CMK (cell line): ENCODE results near the gene TENT5C.

Source experiments
- DNase-seq: peaks from one replicate; pipeline ENCODE4 v3.0.0-alpha.2; 2010; ENCODE audit warnings: low read depth

Gene TENT5C

DNA sequence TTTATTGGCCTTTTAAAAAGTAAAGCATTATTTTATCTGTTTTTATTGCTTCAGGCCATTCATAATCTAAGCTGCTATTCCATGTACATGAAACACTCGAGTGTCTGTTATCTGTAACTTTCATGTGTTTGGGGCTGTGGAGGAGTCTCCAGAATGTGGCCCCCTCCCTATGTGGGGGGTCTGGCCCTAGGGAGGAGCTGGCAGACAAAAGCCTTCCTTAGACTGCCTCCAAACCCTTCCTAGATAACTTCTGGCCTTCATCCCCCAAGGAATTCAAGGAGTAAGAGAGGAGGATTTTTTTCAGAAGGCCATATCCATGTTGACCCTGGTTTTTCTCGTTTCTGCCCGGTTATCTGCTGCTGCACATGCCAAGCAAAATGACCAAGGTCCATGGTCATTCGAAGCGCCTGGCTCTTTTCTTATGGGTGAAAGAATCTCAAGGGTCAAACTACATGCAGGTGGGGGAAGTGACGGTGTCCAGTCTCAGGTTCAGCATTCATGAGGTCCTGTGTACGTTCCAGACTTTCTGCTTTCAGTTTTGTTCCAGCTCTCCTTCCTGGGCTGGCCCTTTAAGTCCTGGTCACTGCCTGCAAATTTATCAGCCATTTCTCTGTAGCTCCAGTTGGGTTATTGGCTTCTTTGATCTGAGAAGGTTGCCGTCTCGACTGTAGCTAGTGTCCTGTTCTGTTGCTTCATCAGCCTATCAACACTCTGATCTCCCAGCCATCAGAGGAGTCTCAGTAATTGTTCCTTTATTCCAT lies 8.3 kb downstream of the TENT5C start:
- DNase-seq, result no peak

DNA sequence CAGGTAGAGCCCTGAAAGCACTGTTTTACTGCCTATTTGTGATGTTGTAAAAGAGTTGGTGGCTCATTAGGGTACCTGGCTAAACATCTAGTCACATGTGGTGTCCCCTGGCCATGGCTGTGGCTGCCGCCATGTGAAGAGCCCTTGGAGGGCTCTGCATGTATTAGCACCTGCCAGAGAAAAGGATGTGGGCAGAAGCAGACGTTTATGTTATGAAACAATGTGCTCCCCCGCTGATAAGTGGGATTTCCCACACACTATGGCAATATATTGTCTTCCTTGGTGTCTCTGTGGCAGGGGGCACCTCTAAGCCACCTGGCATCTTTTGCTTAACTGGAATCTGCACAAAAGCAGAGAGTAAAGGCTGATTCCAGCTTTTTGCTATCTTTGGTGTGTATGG lies 9.6 kb downstream of the TENT5C start:
- DNase-seq, result no peak

DNA sequence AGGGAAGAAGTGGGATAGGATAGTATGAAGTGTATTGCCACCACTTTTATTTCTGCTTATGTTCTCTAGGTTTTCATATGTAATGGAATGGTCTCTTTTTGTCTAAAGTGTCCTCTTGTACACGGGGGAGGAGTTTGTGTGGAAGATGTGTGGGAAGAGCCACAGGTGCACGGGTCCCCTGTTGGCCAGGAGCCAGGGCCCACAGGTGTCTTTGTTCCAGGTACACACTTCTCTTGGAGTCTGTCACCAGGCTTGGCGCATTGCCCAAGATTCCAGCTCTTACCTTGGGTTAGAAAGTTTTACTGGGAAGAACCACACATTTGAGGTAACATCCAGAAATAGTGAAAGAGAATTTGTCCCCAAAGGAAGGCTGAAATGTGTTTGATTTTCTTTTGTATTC lies 10.5 kb downstream of the TENT5C start:
- DNase-seq, result no peak

DNA sequence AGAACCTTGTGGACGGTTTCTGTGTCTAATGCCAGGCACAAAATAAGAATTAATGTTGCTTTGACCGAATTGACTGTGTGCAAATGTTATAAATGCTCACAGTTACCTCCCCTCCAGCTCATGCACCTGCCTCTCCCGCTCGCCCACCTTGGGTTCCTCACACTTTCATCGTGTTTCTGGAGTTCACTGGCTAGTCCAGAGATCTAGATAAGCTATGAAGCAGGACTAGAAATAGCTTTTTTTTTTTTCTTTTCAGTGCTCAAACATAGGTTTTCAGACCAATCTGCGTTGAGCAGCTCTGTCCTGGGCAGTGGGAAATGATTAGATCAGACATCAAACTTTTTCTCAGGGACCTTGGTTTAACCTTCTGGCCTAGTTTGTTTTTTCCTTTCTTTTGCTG lies 11.1 kb downstream of the TENT5C start:
- no peak for DNase-seq

DNA sequence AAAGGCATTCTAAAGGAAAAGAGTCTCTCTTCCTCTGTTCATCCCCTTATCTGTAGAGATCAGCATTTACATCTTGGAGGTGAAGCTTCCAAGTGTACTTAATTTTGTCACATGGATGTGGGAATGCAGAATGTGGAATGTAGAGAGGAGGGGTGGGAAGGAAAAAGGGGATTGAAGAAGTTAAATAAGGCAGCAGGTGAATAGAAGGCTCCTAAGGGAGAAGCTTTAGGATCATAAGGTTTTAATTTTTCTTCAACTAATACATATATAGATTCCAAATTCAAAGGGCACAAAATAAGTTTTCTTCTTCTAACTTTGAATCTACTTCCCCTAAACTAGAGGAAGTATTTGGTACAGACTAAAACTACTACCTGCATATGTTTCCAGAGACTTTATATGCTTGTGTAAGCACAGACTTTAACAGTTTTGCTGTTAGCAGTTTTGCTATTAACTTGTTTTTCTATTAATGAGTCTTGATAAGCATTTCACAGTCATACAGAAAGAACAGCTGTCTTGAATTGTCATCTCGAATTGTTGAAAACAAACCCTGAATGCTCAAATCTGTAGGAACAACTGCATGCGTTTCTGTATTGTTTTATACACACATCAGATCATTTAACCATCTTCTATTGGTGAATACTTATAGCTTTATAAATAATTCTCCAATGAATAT lies 12.7 kb downstream of the TENT5C start:
- no peak for DNase-seq

DNA sequence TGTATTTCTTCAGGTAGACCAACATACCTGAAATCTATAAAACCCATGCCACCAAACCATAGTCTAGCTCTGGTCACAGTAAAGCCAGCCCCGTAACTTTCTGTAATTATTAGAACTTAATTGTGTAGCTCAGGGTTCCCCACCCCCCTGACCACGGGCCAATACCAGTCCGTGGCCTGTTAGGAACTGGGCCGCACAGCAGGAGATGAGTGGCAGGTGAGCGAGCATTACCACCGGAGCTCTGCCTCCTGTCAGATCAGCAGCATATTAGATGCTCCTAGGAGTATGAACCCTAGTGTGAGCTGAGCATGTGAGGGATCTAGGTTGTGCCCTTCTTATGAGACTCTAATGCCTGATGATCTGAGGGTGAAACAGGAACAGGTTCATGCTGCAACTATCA lies 14.6 kb downstream of the TENT5C start:
- no peak for DNase-seq

DNA sequence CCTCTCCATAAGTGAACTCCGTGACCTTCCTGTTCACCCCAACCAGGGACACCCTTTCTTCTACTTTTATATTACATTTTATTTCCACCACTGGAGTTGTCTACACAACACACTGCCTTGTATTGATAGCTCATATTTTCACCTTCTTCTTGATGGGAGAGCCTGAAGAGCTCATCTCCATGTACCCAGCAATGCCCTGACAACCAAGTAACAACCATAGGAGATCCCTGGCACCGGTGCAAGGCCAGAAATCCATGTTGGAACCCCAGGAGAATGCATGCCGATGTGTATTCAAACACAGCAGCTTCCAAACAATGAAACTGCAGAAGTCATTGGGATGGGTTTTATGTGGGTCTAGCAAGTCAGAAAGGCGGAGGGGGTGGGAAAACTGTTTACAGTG lies 15.5 kb downstream of the TENT5C start:
- DNase-seq, result no peak

DNA sequence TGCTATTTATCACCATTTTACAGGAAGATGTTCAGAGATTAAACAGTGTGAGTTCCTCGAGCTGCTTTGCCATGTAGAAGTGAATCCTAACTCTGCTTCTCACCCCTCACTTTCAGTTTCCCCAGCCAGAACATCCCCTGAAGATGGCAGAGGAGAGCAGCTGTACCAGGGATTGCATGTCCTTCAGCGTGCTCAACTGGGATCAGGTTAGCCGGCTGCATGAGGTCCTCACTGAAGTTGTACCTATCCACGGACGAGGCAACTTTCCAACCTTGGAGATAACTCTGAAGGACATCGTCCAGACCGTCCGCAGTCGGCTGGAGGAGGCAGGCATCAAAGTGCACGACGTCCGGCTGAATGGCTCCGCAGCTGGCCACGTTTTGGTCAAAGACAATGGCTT lies 16.9 kb downstream of the TENT5C start:
- DNase-seq, result no peak

DNA sequence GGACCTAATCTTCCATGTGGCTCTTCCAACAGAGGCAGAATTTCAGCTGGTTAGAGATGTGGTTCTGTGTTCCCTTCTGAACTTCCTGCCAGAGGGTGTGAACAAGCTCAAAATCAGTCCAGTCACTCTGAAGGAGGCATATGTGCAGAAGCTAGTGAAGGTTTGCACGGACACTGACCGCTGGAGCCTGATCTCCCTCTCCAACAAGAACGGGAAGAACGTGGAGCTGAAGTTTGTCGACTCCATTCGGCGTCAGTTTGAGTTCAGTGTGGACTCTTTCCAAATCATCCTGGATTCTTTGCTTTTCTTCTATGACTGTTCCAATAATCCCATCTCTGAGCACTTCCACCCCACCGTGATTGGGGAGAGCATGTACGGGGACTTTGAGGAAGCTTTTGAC lies 17.3 kb downstream of the TENT5C start:
- no peak for DNase-seq

DNA sequence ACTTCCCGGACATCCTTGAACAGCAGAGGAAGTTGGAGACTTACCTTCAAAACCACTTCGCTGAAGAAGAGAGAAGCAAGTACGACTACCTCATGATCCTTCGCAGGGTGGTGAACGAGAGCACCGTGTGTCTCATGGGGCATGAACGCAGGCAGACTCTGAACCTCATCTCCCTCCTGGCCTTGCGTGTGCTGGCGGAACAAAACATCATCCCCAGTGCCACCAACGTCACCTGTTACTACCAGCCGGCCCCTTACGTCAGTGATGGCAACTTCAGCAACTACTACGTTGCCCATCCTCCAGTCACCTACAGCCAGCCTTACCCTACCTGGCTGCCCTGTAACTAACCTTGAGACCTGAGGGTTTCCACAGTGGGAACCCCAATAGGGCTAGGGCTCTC lies 17.9 kb downstream of the TENT5C start:
- DNase-seq, result no peak

DNA sequence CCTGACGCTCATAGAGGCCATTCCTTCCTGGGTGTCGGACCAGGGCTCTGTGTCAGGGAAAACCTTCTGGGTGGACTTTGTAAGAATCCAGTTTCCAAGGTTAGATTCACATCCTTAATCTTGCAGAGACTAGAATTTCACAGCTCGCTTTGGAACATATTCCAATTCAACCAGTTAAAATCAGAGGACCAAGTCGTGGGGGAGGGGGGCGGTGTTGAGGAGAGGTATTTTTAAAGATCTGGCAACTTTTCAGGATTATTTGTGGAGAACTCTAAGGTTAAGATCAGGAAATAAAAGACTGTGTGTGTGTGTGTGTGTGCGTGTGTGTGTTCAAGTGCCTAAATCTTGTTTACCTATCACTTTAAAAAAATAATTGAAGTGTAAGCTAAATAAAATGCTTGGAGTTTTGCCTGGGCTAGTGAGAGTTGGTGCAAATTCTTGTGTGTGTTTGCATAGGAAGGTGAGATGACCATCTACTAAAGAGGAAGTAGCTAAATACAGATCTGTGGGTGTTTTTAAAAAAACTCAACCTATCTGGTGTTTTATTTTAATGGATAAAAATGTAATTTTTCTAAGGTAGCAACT lies 21.8 kb downstream of the TENT5C start:
- no peak for DNase-seq

DNA sequence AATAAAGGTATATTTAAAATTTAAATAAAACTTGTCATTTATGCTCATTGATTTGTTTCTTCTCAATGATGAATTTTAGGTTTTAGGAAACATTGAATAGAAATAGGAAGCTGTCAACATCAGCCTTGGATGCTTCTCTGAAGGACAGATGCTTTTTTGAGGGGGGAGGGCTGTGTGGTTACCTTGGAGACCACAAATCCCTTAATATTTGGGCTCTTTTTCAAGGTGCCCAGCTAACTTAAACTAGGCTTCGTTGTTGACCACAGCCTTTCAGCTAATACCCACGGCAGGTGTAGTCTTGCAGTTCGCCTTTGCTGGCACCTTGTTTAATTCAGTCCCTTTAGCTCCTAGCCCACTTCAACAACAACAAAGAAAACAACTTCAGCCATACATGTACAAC lies 22.5 kb downstream of the TENT5C start:
- DNase-seq, result no peak

DNA sequence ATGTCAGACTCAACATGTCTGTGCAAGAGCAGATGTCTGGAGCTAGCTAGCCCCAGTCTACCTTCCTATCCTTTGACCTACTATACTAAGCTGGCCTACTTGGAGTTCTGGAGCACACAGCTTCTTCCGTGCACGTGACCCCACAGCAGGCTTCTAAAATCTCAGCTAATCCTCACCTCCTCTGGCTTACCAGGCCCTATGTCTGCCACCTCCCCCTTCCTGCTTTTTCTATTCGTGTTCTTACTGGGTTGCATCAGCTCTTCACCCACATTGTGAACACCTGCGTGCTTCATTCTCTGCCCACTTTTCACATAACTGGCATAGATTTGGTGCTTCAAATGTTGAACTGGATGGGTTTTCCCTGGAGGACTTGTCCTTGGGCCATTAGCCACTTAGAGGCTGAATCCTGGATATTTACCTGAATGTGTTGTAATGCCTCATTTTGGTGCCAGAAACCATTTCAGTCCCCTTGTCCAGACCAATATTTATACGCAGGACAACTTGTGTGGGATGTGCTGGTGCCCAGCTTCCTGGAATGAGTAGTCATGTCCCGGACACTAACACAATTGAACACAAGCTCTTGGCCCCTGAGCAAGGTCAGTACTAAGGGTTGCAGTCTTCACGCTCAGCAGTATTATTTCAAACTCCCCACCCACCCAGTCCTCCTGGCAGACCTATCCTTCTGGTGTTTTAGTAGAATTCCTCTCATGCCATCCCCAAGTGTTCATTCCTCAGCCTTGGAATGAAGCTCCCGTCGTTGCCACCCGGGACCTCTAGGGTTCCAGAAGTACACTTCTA lies 24.0 kb downstream of the TENT5C start:
- DNase-seq, result no peak

DNA sequence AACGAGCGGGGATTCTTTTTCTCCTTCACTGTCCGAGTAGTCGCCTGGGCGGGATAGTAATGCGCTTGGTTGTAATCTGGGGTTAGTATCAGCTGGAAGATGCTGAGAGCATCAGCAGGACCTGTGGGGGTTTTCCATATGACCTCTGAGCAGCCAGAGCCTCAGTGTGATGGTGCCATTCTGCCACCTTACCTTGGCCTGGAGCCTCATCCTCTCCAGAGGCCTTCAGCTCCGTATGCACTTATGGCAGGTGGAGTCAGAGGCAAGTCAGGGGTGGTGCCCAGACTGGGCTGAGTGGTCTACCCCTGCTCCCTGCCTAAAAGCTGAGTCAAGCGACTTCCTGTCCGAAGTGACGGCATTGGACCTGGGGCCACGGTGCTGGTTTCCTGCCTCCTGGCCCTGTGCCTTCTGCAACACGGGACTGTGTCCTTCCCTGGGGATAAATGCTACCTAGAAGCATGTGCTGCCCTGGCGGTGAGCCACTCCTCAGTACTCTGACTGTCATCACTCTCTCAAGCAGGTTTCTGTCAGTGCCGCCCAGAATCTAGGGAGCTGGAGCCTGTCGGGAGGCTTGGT lies 24.7 kb downstream of the TENT5C start:
- no peak for DNase-seq

DNA sequence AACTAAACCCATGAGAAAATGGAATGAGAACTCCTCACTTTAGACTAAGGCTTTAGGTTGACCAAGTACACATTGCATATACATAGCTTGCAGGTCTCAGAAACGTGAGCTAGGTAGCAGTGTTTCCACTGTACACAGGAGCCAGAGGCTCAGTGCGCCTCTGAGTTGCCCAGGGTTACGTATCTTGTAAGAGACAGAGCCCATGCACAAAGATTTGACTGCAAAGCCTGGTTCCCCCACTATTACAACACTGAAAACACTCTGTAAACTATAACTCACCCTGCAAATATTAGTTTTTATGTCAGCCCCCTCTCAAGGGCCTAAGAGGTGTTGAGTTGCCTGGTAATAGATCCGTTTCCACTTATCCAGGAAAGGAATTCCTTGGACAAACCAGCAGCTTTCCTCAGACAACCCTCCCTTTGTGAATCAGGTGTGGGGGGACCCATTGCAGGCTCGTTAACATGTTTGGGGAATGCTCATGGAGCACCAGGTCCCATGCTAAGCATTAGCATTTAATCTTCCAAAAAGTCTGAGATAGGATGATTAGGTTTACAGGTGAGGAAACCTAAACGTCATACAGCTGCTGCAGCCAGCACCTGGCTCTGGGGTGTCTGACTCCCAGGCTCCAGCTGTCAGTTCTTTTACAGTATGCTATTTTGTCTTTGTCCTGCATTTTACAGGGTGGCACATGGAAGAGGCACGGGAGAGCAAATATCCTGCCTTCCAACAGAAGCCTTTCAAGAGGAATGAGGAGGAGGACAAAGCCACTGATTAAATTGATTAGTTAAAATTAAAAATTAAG lies 25.7 kb downstream of the TENT5C start:
- no peak for DNase-seq

DNA sequence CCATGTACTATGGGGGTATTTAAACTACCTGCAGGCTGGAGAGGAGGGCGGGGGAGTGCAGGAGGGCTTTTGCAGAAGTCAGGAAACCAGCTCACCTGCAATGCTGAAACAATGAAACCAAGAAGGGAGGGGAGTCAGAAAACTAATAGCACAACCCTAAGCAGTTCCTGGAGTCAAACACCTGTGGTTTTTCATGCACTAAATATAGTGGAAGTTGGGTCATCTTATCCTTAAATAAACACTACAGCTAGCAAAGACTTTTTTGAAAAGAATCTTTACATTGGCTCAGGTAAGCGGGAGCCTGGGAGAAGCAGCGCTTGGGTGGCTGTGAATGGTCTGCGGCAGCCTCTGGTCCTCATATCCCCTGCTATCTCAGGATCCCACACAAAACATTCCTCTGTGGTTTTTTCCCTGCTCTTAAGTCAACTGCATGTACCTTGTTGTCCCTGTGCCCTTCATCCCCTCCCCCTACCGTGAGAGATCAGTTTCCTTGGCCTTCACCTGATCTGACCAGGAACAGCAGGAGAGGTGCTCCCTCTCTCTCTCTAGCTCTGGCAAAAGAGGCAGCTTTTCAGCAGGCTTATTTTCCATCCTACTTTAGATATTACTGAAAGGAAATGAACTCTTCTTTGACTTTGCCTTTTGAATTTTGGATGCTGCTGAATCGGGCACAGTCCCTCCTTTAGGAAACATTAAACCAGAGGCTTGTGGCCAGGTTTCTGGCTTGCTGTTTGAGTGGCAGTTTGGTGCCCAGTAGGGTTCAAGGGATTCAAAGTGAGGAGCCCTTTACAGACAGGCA lies 26.6 kb downstream of the TENT5C start:
- no peak for DNase-seq

DNA sequence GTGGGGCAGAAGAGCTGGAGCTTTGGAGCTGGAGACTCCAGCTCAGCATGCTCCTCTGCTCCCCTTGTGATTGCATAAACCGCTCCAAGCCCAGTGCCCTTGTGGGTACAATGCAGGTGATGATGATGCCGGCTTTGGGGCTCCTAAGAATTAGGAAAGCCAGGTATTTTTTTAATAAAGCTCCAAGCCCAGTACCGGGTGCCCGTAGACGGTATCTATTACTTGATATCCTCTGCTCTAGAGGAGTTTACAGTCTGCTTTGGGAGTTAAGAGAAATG lies 27.2 kb downstream of the TENT5C start:
- no peak for DNase-seq

DNA sequence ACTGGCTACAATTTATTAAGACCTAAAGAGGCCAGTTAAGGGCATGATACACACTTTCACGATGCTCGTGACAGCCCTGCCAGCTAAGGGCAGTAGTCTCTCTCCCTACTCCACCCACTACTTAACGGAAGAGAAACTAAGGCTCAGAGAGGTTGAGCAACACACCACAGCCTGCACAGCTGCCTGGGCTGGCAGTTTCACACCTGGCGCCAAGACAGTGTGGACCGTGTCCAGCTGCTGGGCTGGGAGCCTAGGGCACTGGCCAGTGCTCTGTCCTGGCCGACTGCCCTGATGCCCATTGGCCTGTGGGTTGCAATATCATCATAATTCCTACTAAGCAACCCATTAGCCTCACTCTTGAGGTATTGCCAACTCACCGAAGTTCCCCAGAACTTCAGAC lies 27.6 kb downstream of the TENT5C start:
- no peak for DNase-seq

DNA sequence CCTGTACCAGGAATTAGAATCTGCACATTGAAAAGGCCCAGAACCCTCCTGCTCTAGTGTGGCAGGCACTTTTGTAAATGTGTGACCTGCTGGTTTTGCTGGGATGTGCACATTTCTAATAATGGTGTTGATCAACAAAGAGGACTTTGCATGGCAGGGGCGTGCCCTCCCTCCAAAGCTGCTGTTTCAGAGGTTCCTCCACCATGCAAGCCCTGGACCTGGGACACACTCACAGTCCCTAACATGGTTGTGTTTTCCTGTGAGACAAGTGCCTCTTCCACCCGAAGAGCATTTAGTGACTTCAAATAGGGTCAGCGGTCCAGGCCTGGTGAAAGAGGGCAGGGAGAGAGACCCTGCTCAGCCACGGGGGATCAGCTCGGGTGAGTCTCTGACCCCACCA lies 28.1 kb downstream of the TENT5C start:
- no peak for DNase-seq

DNA sequence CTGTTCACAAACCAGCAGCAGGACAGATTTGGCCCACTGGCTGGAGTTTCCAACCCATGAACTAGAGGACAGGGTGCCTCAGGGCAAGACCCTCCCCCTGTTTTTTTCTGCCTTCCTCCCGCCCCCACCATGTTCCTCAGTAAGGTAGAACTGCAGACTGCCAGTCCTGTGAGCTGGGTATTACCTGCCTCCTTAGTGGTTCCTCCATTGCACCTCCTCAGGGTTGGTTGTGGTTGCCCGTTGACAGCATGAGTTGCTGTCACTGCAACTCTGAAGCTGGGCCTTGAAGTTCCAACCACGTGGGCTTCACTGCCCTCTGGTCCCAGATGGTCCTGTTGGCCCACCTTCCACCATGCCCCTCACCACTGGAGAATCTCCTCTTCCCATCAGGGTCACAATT lies 28.8 kb downstream of the TENT5C start:
- no peak for DNase-seq

DNA sequence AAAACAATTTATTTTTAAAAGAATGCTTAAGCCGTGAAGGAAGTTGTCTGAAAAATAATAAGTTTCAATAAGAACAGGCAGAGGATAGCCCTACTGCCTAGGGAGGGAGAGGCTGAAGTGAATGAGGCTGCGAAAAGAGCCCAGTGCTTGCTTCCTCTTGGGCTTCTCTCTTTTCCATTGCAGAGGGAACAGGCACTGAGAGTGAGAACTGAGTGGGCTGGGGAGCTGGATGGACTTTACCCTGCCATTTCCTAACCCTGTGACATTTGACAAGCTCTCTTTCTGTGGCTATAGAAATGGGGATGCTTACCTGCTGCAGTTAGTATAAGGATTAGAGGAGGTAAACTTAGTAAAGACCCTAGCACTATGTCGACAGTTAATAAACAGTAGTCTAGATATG lies 30.0 kb downstream of the TENT5C start:
- DNase-seq, result no peak
